Nephron progenitor cell (in vitro differentiated cells): Measurements from ENCODE around the gene PDIA5.
A peak's percentile ranks its signal among the peaks of the same experiment; 100 is the strongest.

Experiments used
- DNase-seq: peaks from one replicate; pipeline ENCODE4 v3.0.0; 2021
- H3K27ac Mint-ChIP-seq: 2 replicates; pipeline ENCODE4 v1.8.0; 2021; ENCODE audit warnings: mild to moderate bottlenecking, moderate library complexity, mixed read lengths
- H3K27me3 Mint-ChIP-seq: 2 replicates; pipeline ENCODE4 v1.8.0; 2021; ENCODE audit warnings: mild to moderate bottlenecking, low read depth, mixed read lengths; ENCODE audit not compliant: poor library complexity
- H3K36me3 Mint-ChIP-seq: 2 replicates; pipeline ENCODE4 v1.8.0; 2021; ENCODE audit warnings: low read depth, mixed read lengths
- H3K4me1 Mint-ChIP-seq: 2 replicates; pipeline ENCODE4 v1.8.0; 2021; ENCODE audit warnings: mixed read lengths
- H3K4me3 Mint-ChIP-seq: 2 replicates; pipeline ENCODE4 v1.8.0; 2021; ENCODE audit warnings: mild to moderate bottlenecking, moderate library complexity, mixed read lengths
- H3K9me3 Mint-ChIP-seq: 2 replicates; pipeline ENCODE4 v1.8.0; 2021; ENCODE audit warnings: mild to moderate bottlenecking, moderate library complexity, mixed read lengths
- TF ChIP-seq, protein P1 (sequence below): fragments of 200-600 bp; sonication (generic); IDR thresholded peaks from 2 replicates; pipeline ENCODE4 v1.5.0; 2021; ENCODE audit warnings: antibody characterized with exemption

PDIA5 gene

DNA sequence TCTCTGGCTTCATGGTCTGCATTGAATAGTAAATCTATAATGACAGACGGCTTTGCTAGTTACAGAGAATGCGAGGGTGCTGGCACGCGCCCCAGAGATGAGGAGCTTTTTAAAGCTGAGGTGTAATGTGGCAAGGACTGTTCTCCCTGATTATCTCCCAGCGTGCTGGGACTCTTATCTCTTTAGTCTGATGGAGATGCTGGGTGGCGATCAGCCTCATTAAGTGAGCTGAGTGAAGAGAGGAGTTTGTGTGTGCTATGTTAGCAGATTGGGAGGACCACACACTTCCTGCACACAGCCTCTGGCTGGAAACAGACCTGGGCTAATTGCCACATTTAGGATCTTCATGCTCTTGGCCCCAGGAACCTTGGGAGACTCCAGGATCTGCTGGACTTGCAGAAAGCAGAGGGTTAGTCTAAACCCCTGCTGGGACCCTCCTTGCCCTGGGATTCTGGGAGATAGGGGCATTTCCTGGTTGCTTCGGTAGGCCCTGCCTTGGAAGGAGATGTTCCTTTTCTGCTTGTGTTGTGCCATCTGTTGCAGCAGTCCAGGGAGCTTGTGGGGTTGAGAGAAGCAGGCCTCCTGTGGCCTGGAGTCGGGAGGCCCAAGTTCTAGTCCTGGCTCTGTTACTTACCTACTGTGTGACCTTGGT, 15.0 kb downstream of the PDIA5 start:
- H3K4me1 Mint-ChIP-seq: peaks cover 56% of the 10 kb centered on the region
- DNase-seq: no peak
- H3K36me3 Mint-ChIP-seq: no peaks in the 10 kb centered on the region
- no peaks in the 10 kb centered on the region for H3K9me3 Mint-ChIP-seq
- H3K4me3 Mint-ChIP-seq: no peak overlapping the region
- H3K27me3 Mint-ChIP-seq: peaks cover 3% of the 10 kb centered on the region
- TF ChIP-seq, protein P1, sequence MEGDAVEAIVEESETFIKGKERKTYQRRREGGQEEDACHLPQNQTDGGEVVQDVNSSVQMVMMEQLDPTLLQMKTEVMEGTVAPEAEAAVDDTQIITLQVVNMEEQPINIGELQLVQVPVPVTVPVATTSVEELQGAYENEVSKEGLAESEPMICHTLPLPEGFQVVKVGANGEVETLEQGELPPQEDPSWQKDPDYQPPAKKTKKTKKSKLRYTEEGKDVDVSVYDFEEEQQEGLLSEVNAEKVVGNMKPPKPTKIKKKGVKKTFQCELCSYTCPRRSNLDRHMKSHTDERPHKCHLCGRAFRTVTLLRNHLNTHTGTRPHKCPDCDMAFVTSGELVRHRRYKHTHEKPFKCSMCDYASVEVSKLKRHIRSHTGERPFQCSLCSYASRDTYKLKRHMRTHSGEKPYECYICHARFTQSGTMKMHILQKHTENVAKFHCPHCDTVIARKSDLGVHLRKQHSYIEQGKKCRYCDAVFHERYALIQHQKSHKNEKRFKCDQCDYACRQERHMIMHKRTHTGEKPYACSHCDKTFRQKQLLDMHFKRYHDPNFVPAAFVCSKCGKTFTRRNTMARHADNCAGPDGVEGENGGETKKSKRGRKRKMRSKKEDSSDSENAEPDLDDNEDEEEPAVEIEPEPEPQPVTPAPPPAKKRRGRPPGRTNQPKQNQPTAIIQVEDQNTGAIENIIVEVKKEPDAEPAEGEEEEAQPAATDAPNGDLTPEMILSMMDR: no peak
- peak overlapping the region; percentile 50 for H3K27ac Mint-ChIP-seq

- no peaks in the 10 kb centered on the region for H3K9me3 Mint-ChIP-seq
- H3K4me1 Mint-ChIP-seq: peaks cover 63% of the 10 kb centered on the region
- peaks cover 3% of the 10 kb centered on the region for H3K27me3 Mint-ChIP-seq
- DNase-seq: no peak
- H3K4me3 Mint-ChIP-seq: no peak overlapping the region
- TF ChIP-seq, protein P1: no peak
- no peaks in the 10 kb centered on the region for H3K36me3 Mint-ChIP-seq
- no peak overlapping the region for H3K27ac Mint-ChIP-seq
Observed at GRCh38 chr3:123082370-123083065, 15.7 kb downstream of the PDIA5 start.

DNA sequence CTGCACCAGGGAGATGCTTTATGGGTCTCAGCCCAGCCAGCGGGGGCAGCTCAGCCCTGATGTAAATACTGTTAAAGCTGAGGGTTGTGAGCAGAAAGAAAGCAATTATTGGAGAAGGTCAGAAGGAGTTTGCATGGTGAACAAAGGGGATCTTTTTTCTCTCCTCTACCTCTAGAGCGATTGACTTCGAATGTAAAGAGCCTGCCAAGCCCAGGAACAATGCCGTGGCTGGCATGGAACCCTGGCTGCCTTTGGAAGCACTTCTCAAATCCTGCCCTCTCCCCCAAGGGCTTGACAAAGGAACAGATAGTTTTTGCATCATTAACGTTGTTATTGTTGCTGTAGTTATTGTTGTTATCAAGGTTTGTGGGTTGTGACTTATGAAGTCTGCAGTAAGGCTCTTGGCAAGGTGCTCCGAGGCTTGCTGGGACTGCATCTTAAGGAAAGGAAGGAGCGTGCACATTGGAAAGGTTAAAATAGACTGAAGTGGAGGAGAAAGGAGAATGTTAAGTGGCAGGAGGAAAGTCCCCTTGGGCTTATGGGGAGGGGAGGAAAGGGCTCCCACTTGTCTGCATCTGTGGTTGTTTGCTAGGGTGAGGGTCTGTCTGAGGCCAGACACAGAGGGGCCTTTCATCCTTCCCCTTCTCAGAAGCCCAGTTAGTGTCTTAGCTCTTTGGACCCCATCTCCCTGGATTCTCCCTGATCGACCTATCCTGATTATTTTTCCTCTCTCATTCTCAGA, 16.7 kb downstream of the PDIA5 start:
- peak overlapping the region; percentile 52 for H3K27ac Mint-ChIP-seq
- H3K9me3 Mint-ChIP-seq: no peaks in the 10 kb centered on the region
- H3K4me3 Mint-ChIP-seq: peak overlapping the region; percentile 14
- TF ChIP-seq, protein P1: no peak
- peaks cover 3% of the 10 kb centered on the region for H3K27me3 Mint-ChIP-seq
- DNase-seq: no peak
- H3K36me3 Mint-ChIP-seq: no peaks in the 10 kb centered on the region
- H3K4me1 Mint-ChIP-seq: peaks cover 73% of the 10 kb centered on the region

GRCh38 chr3:123084192-123084591, 17.4 kb downstream of the PDIA5 start:
- Mint-ChIP-seq H3K9me3 (no peaks in the 10 kb centered on the region), H3K4me3 (peak overlapping the region; percentile 14), H3K4me1 (peaks cover 80% of the 10 kb centered on the region), H3K36me3 (no peaks in the 10 kb centered on the region), H3K27ac (peak overlapping the region; percentile 52), H3K27me3 (peaks cover 6% of the 10 kb centered on the region)
- no peak for DNase-seq
- TF ChIP-seq, protein P1: no peak

DNA sequence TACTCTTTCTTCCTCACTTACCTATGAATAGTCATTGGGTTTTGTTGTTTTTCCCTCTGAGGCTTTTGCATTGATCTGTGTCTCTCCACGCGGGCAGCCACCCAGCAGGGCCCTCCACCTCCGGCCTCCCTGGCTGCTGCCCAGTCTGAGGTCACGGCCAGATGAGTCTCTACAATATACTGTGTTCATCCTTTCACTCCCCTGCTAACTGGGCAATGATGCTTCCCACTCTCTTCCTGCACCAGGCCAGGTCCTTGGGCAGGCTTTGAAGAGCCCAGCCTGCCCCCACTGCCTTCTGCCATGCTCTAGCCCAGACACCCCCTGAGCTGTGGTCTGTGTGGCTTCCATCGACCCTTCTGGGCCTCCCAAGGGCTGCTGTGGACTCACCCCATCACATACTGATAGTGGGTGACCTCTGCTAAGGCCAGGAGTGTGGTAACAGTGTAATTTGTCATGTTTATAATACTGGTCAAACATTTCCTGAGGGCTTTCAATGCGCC, 18.0 kb downstream of the PDIA5 start:
- peak overlapping the region; percentile 52 for H3K27ac Mint-ChIP-seq
- no peak overlapping the region for H3K4me3 Mint-ChIP-seq
- no peaks in the 10 kb centered on the region for H3K9me3 Mint-ChIP-seq
- H3K27me3 Mint-ChIP-seq: peaks cover 7% of the 10 kb centered on the region
- DNase-seq: no peak
- no peaks in the 10 kb centered on the region for H3K36me3 Mint-ChIP-seq
- H3K4me1 Mint-ChIP-seq: peaks cover 83% of the 10 kb centered on the region
- TF ChIP-seq, protein P1: no peak
